Epithelial cell of esophagus (primary cell): ENCODE measurements around the gene NRG2.

Experiments used
- DNase-seq: peaks from one replicate; pipeline ENCODE4 v3.0.0; 2010; ENCODE audit warnings: low read depth
- H3K4me3 ChIP-seq: 2 replicates; pipeline ENCODE4 v1.5.1; 2011; ENCODE audit warnings: mild to moderate bottlenecking, low read length, control low read depth
- CTCF ChIP-seq: IDR thresholded peaks from 2 replicates; pipeline ENCODE4 v1.5.1; 2011; ENCODE audit warnings: low read depth, mild to moderate bottlenecking, low read length, control low read depth, inconsistent platforms; ENCODE audit not compliant: insufficient read depth; ENCODE audit errors: missing control alignments

Gene NRG2

GRCh38 chr5:139925650-139926640 is 117.2 kb downstream of the NRG2 start:
- TF ChIP-seq CTCF, result no peak
- DNase-seq, result no peak
- no peak overlapping the region for H3K4me3 ChIP-seq

GRCh38 chr5:139925216-139925562 is 117.9 kb downstream of the NRG2 start:
- no peak overlapping the region for H3K4me3 ChIP-seq
- no peak for TF ChIP-seq CTCF
- no peak for DNase-seq

- H3K4me3 ChIP-seq, result no peak overlapping the region
- TF ChIP-seq CTCF, result no peak
- DNase-seq, result no peak
Observed at GRCh38 chr5:139924294-139925215, 118.5 kb downstream of the NRG2 start.

GRCh38 chr5:139919308-139919707 is 123.8 kb downstream of the NRG2 start:
- no peak for TF ChIP-seq CTCF
- no peak overlapping the region for H3K4me3 ChIP-seq
- no peak for DNase-seq

- no peak for DNase-seq
- TF ChIP-seq CTCF, result no peak
- no peak overlapping the region for H3K4me3 ChIP-seq
Observed at GRCh38 chr5:139915834-139916233, 127.3 kb downstream of the NRG2 start.

- H3K4me3 ChIP-seq, result no peak overlapping the region
- no peak for TF ChIP-seq CTCF
- no peak for DNase-seq
Observed at GRCh38 chr5:139915266-139915665, 127.8 kb downstream of the NRG2 start.
